K562 (cell line): ENCODE data around the gene ADNP2. TPM values are rescaled to one million over a fixed set of nuclear protein-coding genes. Genes with fewer than 3 reads are reported as not detected.
A peak's percentile ranks its signal among the peaks of the same experiment; 100 is the strongest.

Experiments
- ATAC-seq: fragments of 200-7000 bp; cut with Tn5 transposase; 3 replicates; pipeline ENCODE4 v1.9.1; 2020; ENCODE audit warnings: moderate library complexity
- BruUV-seq: library from RNA; stranded (reverse); fragments of 400-500 nt; replicated peaks from 2 replicates; lab custom pipeline; 2021; lab: Mats Ljungman, UMichigan
- CTCF ChIA-PET: fragments of 300-600 bp; formaldehyde crosslinking; extraction: SDS; loops from one replicate; lab custom pipeline; 2021; ENCODE audit warnings: low intra/inter-chr PET ratio; lab: Yijun Ruan, JAX
- POLR2A ChIA-PET: fragments of 300-600, 350-650 bp; sonication (Branson Sonifier 250); formaldehyde crosslinking; extraction: SDS; loops from one replicate; lab custom pipeline; 2021; ENCODE audit warnings: antibody characterized with exemption, inconsistent platforms; lab: Yijun Ruan, JAX
- DNase-seq, 4 experiments: peaks; one replicate each; pipeline versions ENCODE4 v3.0.0 to v3.0.0-alpha.2; 2011 to 2018; ENCODE audit warnings: low spot score in 3 of 4, mixed read lengths in 3 of 4; ENCODE audit errors: extremely low read depth in 1 of 4
- FAIRE-seq: peaks from 2 replicates; lab custom pipeline; 2011; peaks lifted over from hg19 to GRCh38; lab: Jason Lieb, UNC
- H2AFZ ChIP-seq: 2 replicates; pipeline ENCODE4 v1.6.0; 2011; ENCODE audit warnings: low read depth, low read length, control low read depth, inconsistent platforms
- H3K27ac ChIP-seq: fragments of 200-600 bp; 3 replicates; pipeline ENCODE4 v1.8.0; 2011; ENCODE audit warnings: low read depth, mild to moderate bottlenecking, control low read depth, inconsistent platforms, low read length, moderate library complexity, mixed read lengths; ENCODE audit errors: extremely low read depth
- H3K27me3 ChIP-seq, 2 experiments: fragments of 300-600 bp in 1 of 2; 2 replicates in 1 of 2; 3 replicates in 1 of 2; pipeline versions ENCODE4 v1.6.0 to v1.8.0; 2011; ENCODE audit warnings: inconsistent platforms in 2 of 2, low read length in 2 of 2, mild to moderate bottlenecking in 1 of 2, mixed read lengths in 1 of 2, moderate library complexity in 1 of 2; ENCODE audit not compliant: control insufficient read depth in 2 of 2, insufficient read depth in 2 of 2
- H3K36me3 ChIP-seq: fragments of 300-600 bp; 3 replicates; pipeline ENCODE4 v1.8.0; 2011; ENCODE audit warnings: mild to moderate bottlenecking, low read length, inconsistent platforms; ENCODE audit not compliant: control insufficient read depth, insufficient read depth
- H3K4me1 ChIP-seq, 2 experiments: fragments of 200-600 bp in 1 of 2; replicated peaks in 1 of 2; 2 replicates in 1 of 2; 3 replicates in 1 of 2; pipeline versions ENCODE4 v1.5.1 to v1.8.0; 2011; ENCODE audit warnings: inconsistent platforms in 2 of 2, low read length in 2 of 2, mild to moderate bottlenecking in 1 of 2, mixed read lengths in 1 of 2, moderate library complexity in 1 of 2; ENCODE audit not compliant: control insufficient read depth in 2 of 2, insufficient read depth in 2 of 2
- H3K4me2 ChIP-seq: 2 replicates; pipeline ENCODE4 v1.6.1; 2011; ENCODE audit warnings: low read length, control low read depth, inconsistent platforms, mixed read lengths; ENCODE audit not compliant: insufficient read depth
- H3K4me3 ChIP-seq: fragments of 200-600 bp; sonication (generic), shearing (Covaris generic); 2 replicates; pipeline ENCODE4 v1.5.1; 2016; ENCODE audit warnings: control low read depth, inconsistent platforms
- H3K79me2 ChIP-seq: fragments of 200-600 bp; 3 replicates; pipeline ENCODE4 v1.8.0; 2011; ENCODE audit warnings: low read length, inconsistent platforms; ENCODE audit not compliant: control insufficient read depth, insufficient read depth
- H3K9ac ChIP-seq, 2 experiments: 2 replicates each; pipeline versions ENCODE4 v1.6.0 to v1.6.1; 2011; ENCODE audit warnings: low read depth in 2 of 2, low read length in 2 of 2, control low read depth in 1 of 2, inconsistent platforms in 1 of 2, mild to moderate bottlenecking in 1 of 2, mixed read lengths in 1 of 2; ENCODE audit not compliant: insufficient read depth in 1 of 2
- H3K9me1 ChIP-seq: one replicate; pipeline ENCODE4 v1.6.0; 2011; ENCODE audit warnings: inconsistent platforms, mild to moderate bottlenecking, low read length, moderate library complexity; ENCODE audit not compliant: control insufficient read depth, insufficient read depth
- H3K9me3 ChIP-seq: replicated peaks from 2 replicates; pipeline ENCODE4 v1.5.1; 2011; ENCODE audit warnings: low read depth, low read length, inconsistent platforms; ENCODE audit not compliant: control insufficient read depth, insufficient read depth
- H4K20me1 ChIP-seq: replicated peaks from 2 replicates; pipeline ENCODE4 v1.6.1; 2011; ENCODE audit warnings: low read length, inconsistent platforms, mixed read lengths; ENCODE audit not compliant: control insufficient read depth, insufficient read depth
- MGA ChIP-seq: fragments of 450-650 bp; IDR thresholded peaks from 2 replicates; pipeline ENCODE4 v1.6.1; 2016; ENCODE audit warnings: mild to moderate bottlenecking, moderate library complexity
- TAF9B ChIP-seq: fragments of 450-650 bp; IDR thresholded peaks from 2 replicates; pipeline ENCODE4 v1.6.1; 2018; ENCODE audit warnings: mild to moderate bottlenecking; ENCODE audit not compliant: partially characterized antibody
- ZBTB33 ChIP-seq: sonication (generic); formaldehyde crosslinking; IDR thresholded peaks from 2 replicates; pipeline ENCODE4 v1.8.1; 2023; ENCODE audit warnings: mild to moderate bottlenecking, missing genetic modification reagents
- WGBS: fragments of 100-300 bp; shearing (Covaris generic); methylation state at CpG from one replicate; pipeline ENCODE4 v1.1.6; 2016; ENCODE audit warnings: low coverage, mixed read lengths; ENCODE audit not compliant: insufficient coverage; ENCODE audit errors: missing lambda C conversion rate; 5-methylcytosine and 5-hydroxymethylcytosine counted together
- in situ Hi-C: fragments of 300-500 bp; cut with MboI; formaldehyde crosslinking; loops from 4 replicates; pipeline ENCODE4 v1.15.0; 2018; ENCODE audit warnings: inconsistent platforms, mixed read lengths
- intact Hi-C: fragments of 100-400 bp; cut with micrococcal nuclease; formaldehyde crosslinking; loops from 2 replicates; pipeline ENCODE4 v1.14.2; 2022
- polyA plus RNA-seq, 8 experiments: library from polyadenylated mRNA; depleted of rRNA in 4 of 8; stranded (reverse) in 5 of 8; unstranded in 3 of 8; fragments of >200 nt; fragmentation: Nextera tagmentation in 2 of 8; fragmentation: Illumina TruSeq in 1 of 8; extraction: Ambion mirVana in 2 of 8; extraction: Trizol in 1 of 8; gene quantifications; 2 replicates each; pipeline versions ENCODE4 v1.2.1 to v1.2.3, GENCODE V29; 2011 to 2014; ENCODE audit warnings: inconsistent platforms in 1 of 8, missing spikeins in 1 of 8
- total RNA-seq, 7 experiments: library from RNA; depleted of rRNA in 6 of 7; stranded (reverse); fragments of >200 nt in 6 of 7; fragmentation: Illumina TruSeq in 2 of 7; extraction: Trizol in 2 of 7; gene quantifications; 2 replicates each; pipeline versions ENCODE4 v1.2.1 to v1.2.3, GENCODE V29; 2011 to 2021; ENCODE audit warnings: low replicate concordance in 1 of 7
- TF ChIP-seq, protein P1 (sequence below): sonication (generic); formaldehyde crosslinking; IDR thresholded peaks from 2 replicates; pipeline ENCODE4 v1.8.0; 2022; ENCODE audit warnings: missing genetic modification reagents, mild to moderate bottlenecking, borderline replicate concordance

The ADNP2 gene
- total and polyA plus RNA-seq, 9 of the 15 experiments (the other 6 are each of a cell fraction or from before 2014, with no cell fraction given): 5.8 to 24.3 (median 16.0) TPM

GRCh38 chr18:80108121-80108536, 933 bp upstream of the ADNP2 start:
- FAIRE-seq: no peak

More at GRCh38 chr18:80108121-80108536, 933 bp upstream of the ADNP2 start:
- TF ChIP-seq MGA: 0 out of 2 replicates have a peak, but pooled peaks have one; percentile 11
- TF ChIP-seq, protein P1, sequence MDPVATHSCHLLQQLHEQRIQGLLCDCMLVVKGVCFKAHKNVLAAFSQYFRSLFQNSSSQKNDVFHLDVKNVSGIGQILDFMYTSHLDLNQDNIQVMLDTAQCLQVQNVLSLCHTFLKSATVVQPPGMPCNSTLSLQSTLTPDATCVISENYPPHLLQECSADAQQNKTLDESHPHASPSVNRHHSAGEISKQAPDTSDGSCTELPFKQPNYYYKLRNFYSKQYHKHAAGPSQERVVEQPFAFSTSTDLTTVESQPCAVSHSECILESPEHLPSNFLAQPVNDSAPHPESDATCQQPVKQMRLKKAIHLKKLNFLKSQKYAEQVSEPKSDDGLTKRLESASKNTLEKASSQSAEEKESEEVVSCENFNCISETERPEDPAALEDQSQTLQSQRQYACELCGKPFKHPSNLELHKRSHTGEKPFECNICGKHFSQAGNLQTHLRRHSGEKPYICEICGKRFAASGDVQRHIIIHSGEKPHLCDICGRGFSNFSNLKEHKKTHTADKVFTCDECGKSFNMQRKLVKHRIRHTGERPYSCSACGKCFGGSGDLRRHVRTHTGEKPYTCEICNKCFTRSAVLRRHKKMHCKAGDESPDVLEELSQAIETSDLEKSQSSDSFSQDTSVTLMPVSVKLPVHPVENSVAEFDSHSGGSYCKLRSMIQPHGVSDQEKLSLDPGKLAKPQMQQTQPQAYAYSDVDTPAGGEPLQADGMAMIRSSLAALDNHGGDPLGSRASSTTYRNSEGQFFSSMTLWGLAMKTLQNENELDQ (CRISPR knock-in tag): no peak
- no peak for TF ChIP-seq TAF9B
- 0 out of 2 replicates have a peak, but pooled peaks have one; percentile 22 for TF ChIP-seq ZBTB33 (CRISPR knock-in tag)
- TF ChIP-seq, all 486 proteins: peak for 2
- intact Hi-C loops: loop anchor here (5.0 kb wide), 1 partner anchor 71 kb away; no protein-coding TSS in a partner anchor
- BruUV-seq: no TSS peak
- H4K20me1 ChIP-seq: peaks cover 12% of the 10 kb centered on the region
- CTCF ChIA-PET: no interaction called here
- no peak overlapping the region for H3K4me2 ChIP-seq
- no peak overlapping the region for H3K4me3 ChIP-seq
- no peaks in the 10 kb centered on the region for H3K27me3 ChIP-seq
- in situ Hi-C loops: no loop called here
- POLR2A ChIA-PET: interaction anchor here (0.8 kb wide), 1 partner anchor 9 kb away, joined by 5 read pairs; no protein-coding TSS in a partner anchor
- H3K9me3 ChIP-seq: no peaks in the 10 kb centered on the region; the same call in 1 of the 2 replicates
- peaks cover 37% of the 10 kb centered on the region for H3K79me2 ChIP-seq
- no peaks in the 10 kb centered on the region for H3K9me1 ChIP-seq
- H3K9ac ChIP-seq: no peak overlapping the region
- WGBS: 95% methylated on average over 16 of the region's 23 CpGs
- no peak overlapping the region for H3K27ac ChIP-seq
- H3K4me1 ChIP-seq: peaks cover 23 to 44% of the 10 kb centered on the region in 2 experiments; a peak in 4 of 5 replicates
- H2AFZ ChIP-seq: peak overlapping the region; percentile 94
- peaks cover 13% of the 10 kb centered on the region; the same call in 2 of the 3 replicates for H3K36me3 ChIP-seq
- DNase-seq: no peak
- ATAC-seq: no peak
